ENCODE results near the gene LAMA5.

The LAMA5 gene

GRCh38 chr20:62311150-62311549 lies 56.0 kb downstream of the LAMA5 start:
- no peak overlapping the region for H3K4me3 ChIP-seq (ENCODE audit: low read depth, low read length)
- DNase-seq (ENCODE audit: low read depth): no peak

DNA sequence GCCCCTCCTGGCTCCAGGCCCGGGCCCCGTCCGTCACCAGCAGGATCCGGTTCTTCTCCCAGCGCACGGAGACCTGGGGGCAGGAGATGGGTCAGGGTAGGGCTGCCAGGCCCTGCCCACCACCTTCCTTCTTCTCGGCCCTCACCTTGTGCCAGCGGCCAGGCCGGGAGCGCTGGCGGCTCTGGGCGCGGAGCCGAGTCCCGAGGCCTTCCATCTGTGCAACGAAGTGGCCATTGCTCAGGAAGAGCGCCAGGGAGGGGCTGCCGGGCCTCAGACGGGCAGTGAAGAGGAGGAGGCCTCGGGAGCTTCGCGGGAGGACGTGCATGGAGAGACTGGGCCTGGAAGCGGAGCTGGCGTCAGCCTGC lies 56.4 kb downstream of the LAMA5 start:
- H3K4me3 ChIP-seq (ENCODE audit: low read depth, low read length): no peak overlapping the region
- DNase-seq (ENCODE audit: low read depth): no peak

- DNase-seq (ENCODE audit: low read depth): no peak
- no peak overlapping the region for H3K4me3 ChIP-seq (ENCODE audit: low read depth, low read length)
These were observed 57.0 kb downstream of the LAMA5 start for GRCh38 chr20:62309947-62310756.

GRCh38 chr20:62309198-62309944 lies 57.7 kb downstream of the LAMA5 start:
- DNase-seq (ENCODE audit: low read depth): no peak
- no peak overlapping the region for H3K4me3 ChIP-seq (ENCODE audit: low read depth, low read length)

DNA sequence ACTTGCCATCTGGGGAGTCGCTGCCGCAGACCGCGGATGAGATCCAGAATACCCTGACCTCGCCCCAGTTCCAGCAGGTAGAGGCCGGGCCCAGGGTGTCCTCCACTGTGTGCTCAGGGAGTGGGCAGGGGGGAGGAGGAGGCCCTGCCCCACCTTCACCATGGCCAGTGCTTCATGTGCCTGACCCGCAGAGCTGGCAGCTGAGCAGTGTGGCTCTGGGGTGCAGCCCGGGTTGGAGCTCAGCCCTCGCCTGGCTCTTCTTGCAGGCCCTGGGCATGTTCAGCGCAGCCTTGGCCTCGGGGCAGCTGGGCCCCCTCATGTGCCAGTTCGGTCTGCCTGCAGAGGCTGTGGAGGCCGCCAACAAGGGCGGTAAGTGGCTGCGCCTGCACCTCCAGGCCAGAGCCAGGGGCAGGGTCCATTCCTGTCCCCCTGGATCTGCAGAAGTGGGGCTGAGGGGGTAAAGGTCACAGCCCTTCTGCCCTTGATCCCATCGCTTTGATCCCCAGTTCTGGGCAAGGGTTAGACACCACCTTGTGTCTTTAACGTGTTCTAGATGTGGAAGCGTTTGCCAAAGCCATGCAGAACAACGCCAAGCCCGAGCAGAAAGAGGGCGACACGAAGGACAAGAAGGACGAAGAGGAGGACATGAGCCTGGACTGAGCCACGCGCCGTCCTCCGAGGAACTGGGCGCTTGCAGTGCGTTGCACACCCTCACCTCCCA lies 58.9 kb downstream of the LAMA5 start:
- no peak for DNase-seq (ENCODE audit: low read depth)
- no peak overlapping the region for H3K4me3 ChIP-seq (ENCODE audit: low read depth, low read length)

DNA sequence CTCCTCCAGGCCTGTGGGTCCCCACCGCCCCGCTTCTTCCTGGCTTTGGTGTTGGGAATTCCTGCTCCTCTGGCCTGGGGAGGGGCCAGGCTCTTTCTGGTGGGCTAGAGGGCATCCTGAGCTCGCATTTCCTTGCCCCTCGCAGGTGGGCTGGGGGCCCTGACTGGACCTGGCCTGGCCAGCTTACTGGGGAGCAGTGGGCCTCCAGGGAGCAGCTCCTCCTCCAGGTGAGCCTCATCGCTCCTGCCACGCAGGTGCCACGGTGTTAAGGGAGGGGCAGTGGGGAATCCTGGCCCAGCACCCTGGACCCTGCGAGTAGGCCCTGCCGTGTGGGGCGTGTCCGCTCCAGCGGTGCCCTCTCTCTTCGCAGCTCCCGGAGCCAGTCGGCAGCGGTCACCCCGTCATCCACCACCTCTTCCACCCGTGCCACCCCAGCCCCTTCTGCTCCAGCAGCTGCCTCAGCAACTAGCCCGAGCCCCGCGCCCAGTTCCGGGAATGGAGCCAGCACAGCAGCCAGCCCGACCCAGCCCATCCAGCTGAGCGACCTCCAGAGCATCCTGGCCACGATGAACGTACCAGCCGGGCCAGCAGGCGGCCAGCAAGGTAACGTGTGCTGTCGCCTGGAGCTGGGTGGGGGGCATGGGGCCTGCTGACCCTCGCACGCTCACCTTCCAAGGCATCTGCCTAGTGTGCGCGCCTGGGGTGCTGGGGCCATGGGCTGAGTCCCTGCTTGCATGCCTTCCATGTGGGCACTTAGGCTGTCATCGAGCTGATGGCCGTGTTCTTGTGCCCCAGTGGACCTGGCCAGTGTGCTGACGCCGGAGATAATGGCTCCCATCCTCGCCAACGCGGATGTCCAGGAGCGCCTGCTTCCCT lies 59.6 kb downstream of the LAMA5 start:
- no peak overlapping the region for H3K4me3 ChIP-seq (ENCODE audit: low read depth, low read length)
- no peak for DNase-seq (ENCODE audit: low read depth)

- H3K4me3 ChIP-seq (ENCODE audit: low read depth, low read length): no peak overlapping the region
These were observed 60.5 kb downstream of the LAMA5 start for GRCh38 chr20:62306414-62307187.

DNA sequence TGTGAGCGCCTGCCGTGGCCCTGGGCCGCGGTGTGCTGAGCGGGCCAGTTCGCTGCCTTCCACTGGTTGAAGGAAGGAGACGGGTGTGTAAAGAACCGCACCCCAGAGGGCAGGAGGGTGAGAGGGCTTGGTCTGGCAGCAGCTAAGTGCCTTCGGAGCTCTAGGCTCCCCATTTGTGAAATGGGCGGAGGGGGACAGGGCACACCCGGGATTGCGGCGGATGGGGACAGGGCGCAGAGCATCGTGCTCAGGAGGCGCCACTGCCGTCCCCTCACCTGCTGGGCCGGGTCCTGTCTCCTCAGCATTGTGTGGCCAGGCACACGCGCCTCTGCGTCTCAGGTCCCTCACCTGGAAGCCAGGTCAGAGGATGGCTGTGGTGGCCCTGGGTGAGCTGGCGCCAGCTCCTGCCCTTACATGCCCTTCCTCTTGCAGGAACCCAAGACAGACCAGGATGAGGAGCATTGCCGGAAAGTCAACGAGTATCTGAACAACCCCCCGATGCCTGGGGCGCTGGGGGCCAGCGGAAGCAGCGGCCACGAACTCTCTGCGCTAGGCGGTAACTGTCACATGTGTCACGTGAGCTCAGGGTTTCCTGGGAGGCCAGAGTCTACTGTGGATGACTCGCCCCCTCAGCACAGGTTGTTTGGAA lies 61.2 kb downstream of the LAMA5 start:
- no peak overlapping the region for H3K4me3 ChIP-seq (ENCODE audit: low read depth, low read length)
- no peak for DNase-seq (ENCODE audit: low read depth)

More at GRCh38 chr20:62306414-62307187, 60.5 kb downstream of the LAMA5 start:
- no peak for DNase-seq (ENCODE audit: low read depth)

DNA sequence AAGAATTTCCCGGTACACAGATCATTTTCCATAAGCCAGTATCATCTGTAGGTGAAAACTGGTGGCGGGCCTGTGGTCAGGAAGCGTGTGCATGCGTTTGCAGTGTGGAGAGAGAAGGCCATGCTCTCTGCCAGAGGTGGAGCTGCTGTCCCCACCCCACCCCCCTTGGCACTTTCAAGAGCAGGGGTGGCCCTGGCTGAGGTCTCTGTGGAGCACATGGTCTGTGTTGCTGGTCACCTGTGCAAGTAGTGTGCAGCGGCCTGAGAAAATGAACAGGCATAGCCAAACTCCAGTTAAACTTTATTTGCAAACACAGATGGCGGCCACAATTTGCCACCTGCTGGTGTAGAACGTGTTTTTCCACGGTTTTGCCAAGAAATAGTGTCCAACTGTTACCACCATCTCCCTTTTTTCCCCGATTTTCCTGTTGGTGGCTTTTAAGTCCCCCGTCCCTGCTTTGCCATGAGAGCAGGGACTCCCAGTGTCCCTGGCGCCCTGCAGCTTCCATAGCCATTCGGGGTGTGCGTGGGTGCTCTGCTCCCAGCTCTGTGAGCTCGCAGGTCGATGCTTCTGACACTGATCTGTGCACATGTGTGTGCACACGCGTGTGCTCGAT lies 61.9 kb downstream of the LAMA5 start:
- DNase-seq (ENCODE audit: low read depth): no peak
- no peak overlapping the region for H3K4me3 ChIP-seq (ENCODE audit: low read depth, low read length)

DNA sequence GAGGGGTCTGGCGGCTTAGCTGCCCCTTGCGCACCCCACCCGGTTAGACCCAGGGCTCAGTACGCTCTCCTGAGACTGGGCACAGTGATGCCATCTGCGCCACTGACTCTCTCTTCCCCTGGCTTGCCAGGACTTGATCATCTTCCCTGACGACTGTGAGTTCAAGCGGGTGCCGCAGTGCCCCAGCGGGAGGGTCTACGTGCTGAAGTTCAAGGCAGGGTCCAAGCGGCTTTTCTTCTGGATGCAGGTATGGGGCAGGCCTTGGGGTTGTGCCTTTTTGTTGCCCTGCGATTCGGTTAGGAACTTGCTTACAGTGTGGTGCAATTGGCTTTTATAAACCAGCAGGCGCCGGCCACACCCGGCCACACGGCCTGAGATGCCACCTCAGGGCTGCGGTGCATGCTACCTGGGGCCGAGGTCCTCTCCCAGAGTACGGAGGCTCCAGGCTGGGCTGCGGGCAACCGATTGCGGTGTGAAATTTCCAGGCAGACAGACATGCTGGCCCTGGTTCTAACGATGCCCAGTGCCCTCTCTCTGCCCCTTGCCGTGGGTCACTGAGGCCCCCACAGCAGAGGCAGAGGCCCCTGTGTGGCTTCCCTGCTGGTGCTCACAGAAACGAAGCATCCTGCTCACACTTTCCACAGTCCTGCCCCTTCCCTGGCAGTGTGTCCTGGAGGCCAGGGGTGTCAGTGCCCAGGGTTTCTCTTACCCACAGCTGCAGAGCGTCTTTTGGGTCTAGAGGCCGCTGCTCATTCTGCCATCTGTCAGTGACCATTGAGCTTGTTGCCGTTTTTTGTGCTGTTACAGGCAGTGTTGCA lies 62.6 kb downstream of the LAMA5 start:
- H3K4me3 ChIP-seq (ENCODE audit: low read depth, low read length): peak overlapping the region; percentile 90

GRCh38 chr20:62303340-62304226 lies 63.5 kb downstream of the LAMA5 start:
- no peak for DNase-seq (ENCODE audit: low read depth)
- H3K4me3 ChIP-seq (ENCODE audit: low read depth, low read length): peak overlapping the region; percentile 90

More for the DNA sequence above, 62.6 kb downstream of the LAMA5 start:
- DNase-seq (ENCODE audit: low read depth): no peak

DNA sequence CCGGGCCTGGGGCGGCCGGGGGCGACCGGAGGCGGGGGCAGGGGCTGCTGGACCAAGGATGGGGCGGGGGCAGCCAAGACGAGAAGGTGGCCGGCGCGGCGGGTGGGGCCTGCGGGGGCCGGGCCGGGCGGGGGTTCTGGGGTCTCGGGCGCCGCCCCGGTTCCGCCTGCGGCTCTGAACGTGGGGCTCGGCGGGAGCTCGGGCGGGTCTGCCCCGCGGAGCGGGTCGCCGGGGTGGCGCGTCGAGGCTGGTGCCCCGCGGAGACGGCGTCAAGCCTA lies 64.1 kb downstream of the LAMA5 start:
- H3K4me3 ChIP-seq (ENCODE audit: low read depth, low read length): peak overlapping the region; percentile 90
- DNase-seq (ENCODE audit: low read depth): no peak

DNA sequence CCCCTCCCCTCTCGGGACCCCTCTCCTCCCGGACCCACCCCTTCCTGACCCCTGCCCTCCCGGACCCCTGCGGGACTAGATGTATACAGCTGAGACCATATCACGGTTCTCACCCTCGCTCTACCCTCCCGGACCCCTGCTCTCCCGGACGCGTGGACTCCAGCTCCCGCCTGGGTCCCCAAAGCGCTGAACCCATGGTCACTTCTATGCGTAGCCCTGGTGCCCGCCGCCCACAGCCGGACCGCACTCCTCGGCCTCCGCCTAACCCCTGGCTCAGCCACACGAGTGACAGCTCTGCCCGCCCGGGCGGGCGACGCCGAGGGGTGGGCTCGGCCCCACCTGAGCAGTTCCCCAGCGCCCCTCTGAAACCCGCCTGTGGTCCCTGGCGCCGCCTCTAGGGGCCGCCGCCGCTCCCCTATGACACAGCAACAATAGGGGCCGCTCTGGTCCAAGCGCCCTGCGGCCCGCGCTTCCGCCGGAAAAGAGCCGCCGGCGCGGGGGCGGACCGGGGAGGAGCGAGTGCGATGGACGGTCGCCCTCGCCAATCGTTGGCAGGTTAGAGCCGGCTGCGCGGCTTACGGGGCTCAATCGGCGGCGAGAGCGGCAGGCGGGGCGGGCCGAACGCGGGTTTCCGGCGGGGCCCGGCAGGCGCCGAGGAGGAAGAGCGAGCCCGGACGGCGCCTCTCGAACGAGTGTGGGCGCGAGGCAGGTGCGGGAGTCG lies 64.6 kb downstream of the LAMA5 start, which contains the start of gene ADRM1:
Gene ADRM1 (plus strand): TSS at position 657 of the 721 bp plus-strand sequence. CDS start 572 bp downstream, outside the sequence.
- peak within 1 kb of the TSS; percentile 90 for H3K4me3 ChIP-seq (ENCODE audit: low read depth, low read length)
- DNase-seq (ENCODE audit: low read depth): peak; percentile 86

GRCh38 chr20:62301773-62302340 lies 65.3 kb downstream of the LAMA5 start:
- H3K4me3 ChIP-seq (ENCODE audit: low read depth, low read length): peak overlapping the region; percentile 90
- peak; percentile 60 for DNase-seq (ENCODE audit: low read depth)

DNA sequence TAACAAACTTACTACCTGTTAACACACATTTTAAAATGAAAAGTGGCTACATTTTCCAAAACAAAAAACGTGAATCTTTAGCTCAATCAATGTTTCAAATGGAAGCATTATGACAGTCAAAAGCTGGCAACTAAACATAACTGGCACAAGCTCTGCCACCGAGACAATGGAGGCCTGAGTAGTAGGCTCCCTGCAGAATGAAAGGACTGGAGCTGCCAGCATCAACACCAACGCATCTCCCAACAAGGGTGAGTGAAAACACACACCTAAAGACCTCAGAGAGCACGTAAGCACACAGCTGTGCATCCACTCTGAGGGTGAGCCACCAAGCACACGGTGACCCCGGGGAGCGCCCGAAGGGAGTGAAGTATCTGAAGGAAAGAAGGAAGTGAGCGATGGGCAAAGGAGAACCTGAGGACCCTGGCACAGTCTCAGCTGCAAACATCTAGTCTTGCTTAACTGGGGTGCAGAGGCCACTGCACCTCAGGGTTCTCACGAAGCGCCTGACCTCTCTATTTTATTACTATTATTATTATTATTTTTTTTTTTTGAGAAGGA lies 65.9 kb downstream of the LAMA5 start:
- DNase-seq (ENCODE audit: low read depth): no peak
- no peak overlapping the region for H3K4me3 ChIP-seq (ENCODE audit: low read depth, low read length)
